Sigmoid colon (tissue), 4 donors: ENCODE results near the gene PSPH.

Source experiments
- EP300 ChIP-seq, 4 donors: sonication (generic); formaldehyde crosslinking; IDR thresholded peaks; one replicate each; pipeline ENCODE4 v1.6.1; 2017; ENCODE audit warnings: antibody characterized with exemption in 4 of 4
- POLR2AphosphoS5 ChIP-seq, 4 donors: sonication (generic); formaldehyde crosslinking; IDR thresholded peaks; one replicate each; pipeline ENCODE4 v1.6.1; 2017; ENCODE audit warnings: antibody characterized with exemption in 4 of 4

DNA sequence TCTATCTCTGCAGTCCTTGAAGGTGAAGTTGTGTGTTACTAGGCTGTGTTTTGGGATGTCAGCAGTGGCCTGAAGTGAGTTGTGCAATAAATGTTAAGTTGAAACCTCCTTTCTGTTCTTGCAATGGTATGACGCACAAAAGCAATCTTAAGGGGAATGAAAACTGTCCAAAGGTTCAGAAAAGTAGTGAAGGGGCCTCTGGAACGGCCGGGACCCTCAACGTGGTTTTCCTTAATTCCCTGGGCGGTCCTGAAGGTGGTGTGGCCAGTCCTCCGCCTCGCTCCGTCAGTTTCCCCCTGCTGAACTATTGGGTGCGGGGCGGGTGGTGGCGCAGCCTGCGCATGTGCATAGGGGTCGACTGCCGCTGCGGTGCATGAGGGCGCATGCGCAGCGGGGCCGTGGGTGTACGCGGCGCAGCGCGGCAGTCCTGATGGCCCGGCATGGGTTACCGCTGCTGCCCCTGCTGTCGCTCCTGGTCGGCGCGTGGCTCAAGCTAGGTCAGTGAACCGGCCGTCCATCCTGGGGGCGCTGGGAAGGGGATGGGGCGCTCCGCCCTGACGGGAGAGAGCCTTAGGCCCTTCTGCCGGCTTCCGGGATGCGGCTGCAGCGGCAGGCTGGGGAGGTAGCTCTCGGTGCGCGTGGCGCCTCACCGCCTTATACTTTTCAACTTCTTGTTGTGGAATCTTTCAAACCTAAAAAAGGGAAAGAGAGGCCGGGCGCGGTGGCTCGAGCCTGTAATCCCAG lies 12.8 kb upstream of the PSPH start, which contains the start of gene SUMF2:
- TF ChIP-seq POLR2AphosphoS5 (IDR thresholded peaks at IDR 0.05) = peak; percentile 95 to 98 (median 98)
- TF ChIP-seq EP300 (IDR thresholded peaks at IDR 0.05) = no peak
